Astrocyte of the spinal cord (primary cell): ENCODE measurements around the gene OGFOD1.

Experiments used
- DNase-seq: peaks from one replicate; pipeline ENCODE4 v3.0.0; 2011; ENCODE audit warnings: low read depth, low spot score
- H3K4me3 ChIP-seq: 2 replicates; pipeline ENCODE4 v1.5.1; 2011; ENCODE audit warnings: low read depth, mild to moderate bottlenecking, low read length, moderate library complexity
- in situ Hi-C: cut with HindIII; loops from 2 replicates; pipeline ENCODE4 v1.10.0; 2017; ENCODE audit warnings: low sequenced_read_pairs
- TF ChIP-seq, protein P1 (sequence below): IDR thresholded peaks from 2 replicates; pipeline ENCODE4 v1.5.1; 2012; ENCODE audit warnings: low read depth, mild to moderate bottlenecking, low read length, inconsistent platforms

OGFOD1 gene

DNA sequence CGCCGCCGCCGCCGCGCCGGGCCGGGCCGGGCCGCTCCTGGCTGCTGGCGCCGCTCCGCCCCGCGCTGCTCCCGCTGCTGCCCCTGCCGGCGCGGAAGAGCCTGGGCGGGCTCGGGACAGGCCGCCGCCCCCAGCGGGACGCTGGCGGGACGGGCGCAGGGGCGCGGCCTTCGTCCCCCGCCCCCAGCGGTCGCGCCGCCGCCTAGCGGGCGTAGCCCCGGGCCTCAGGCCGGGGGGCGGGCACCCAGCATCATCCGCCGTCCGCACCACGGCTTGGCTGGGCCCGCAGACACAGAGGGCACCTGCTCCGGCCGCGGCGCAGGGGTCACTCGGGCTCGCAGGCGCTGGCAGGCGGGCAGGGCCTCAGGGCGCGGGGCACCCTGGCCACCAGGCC lies 25.9 kb upstream of the OGFOD1 start, which contains the start of gene AMFR:
AMFR (minus strand) TSS at position 107 of the 394 bp plus-strand sequence. CDS start 218 bp downstream, outside the sequence.
- H3K4me3 ChIP-seq = peak within 1 kb of the TSS; percentile 71
- TF ChIP-seq, protein P1, sequence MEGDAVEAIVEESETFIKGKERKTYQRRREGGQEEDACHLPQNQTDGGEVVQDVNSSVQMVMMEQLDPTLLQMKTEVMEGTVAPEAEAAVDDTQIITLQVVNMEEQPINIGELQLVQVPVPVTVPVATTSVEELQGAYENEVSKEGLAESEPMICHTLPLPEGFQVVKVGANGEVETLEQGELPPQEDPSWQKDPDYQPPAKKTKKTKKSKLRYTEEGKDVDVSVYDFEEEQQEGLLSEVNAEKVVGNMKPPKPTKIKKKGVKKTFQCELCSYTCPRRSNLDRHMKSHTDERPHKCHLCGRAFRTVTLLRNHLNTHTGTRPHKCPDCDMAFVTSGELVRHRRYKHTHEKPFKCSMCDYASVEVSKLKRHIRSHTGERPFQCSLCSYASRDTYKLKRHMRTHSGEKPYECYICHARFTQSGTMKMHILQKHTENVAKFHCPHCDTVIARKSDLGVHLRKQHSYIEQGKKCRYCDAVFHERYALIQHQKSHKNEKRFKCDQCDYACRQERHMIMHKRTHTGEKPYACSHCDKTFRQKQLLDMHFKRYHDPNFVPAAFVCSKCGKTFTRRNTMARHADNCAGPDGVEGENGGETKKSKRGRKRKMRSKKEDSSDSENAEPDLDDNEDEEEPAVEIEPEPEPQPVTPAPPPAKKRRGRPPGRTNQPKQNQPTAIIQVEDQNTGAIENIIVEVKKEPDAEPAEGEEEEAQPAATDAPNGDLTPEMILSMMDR = peak; percentile 19
- DNase-seq = peak; percentile 63
- in situ Hi-C loops = no loop called here

DNA sequence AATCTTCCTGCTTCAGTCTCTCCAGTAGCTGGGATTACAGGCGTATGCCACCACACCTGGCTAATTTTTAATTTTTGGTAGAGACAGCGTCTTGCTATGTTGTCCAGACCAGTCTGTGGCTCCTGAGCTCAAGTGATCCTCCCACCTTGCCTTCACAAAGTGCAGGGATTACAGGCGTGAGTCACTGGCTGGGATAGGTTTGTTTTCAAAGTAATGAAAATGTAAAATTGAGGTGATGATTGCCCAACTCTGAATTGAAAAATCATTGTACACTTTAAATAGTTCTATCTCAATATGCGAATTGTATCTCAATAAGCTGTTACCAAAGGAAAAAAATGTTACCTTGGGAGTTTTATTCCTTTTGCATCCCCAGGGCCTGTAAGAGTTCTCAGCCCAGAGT lies 24.8 kb upstream of the OGFOD1 start:
- TF ChIP-seq, protein P1 = no peak
- no peak for DNase-seq
- no peak overlapping the region for H3K4me3 ChIP-seq
- in situ Hi-C loops = no loop called here

DNA sequence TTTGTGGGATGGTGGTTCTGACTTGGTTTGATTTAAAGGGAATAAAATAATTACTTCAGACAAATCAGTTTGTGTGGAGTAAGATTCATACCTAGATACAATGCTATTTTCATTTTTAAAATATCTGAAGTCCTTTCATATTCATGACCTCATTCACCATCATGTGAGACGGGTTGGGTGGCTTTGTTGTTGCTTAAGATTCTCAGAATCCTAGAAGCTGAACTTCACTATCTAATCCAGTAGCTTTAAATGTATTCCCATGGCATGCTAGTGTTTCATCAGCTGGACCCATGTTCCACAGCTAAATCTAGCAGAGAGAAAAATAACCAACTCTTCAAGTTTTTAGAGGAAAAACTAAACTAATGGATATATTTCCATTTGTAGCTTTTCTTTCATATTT lies 23.3 kb upstream of the OGFOD1 start:
- TF ChIP-seq, protein P1 = no peak
- no peak overlapping the region for H3K4me3 ChIP-seq
- in situ Hi-C loops = no loop called here
- DNase-seq = no peak

DNA sequence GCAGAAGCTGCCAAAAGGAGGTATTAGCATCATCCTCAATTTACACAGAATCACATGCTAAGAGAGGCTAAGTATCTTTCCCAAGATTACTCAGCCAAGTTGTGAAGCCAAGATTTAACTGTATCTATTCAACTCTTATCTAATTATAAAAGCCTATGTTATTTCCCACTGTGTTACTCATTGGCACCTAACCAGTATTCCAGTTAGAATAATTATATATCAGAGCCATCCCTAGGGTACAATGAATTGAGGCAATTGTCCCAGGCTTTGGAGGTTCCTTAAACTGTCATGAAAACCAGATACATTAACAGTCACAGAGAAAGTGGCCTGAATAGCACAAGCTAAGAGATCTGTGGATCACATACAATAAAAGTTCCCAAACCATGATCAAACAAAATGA lies 15.1 kb upstream of the OGFOD1 start:
- DNase-seq = no peak
- in situ Hi-C loops = no loop called here
- TF ChIP-seq, protein P1 = no peak
- no peak overlapping the region for H3K4me3 ChIP-seq

DNA sequence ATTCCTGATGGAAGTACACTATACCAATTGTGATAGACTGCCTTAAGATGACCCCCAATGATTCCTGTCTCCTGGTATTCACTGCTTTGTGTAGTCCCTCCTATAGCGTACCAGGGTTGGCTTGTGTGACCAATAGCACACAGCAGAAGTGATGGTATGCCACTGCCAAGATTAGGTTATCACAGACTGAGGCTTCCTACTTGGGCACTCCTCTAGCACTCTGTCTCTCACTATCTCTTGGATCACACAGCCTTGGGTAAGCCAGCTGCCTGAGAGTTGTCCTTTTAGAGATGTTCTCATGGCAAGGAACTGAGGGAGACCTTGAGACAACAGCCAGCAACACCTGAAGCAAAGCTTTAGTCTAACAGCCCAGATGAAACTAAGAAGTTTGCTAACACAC lies 13.3 kb upstream of the OGFOD1 start:
- TF ChIP-seq, protein P1 = no peak
- no peak for DNase-seq
- in situ Hi-C loops = no loop called here
- H3K4me3 ChIP-seq = no peak overlapping the region

DNA sequence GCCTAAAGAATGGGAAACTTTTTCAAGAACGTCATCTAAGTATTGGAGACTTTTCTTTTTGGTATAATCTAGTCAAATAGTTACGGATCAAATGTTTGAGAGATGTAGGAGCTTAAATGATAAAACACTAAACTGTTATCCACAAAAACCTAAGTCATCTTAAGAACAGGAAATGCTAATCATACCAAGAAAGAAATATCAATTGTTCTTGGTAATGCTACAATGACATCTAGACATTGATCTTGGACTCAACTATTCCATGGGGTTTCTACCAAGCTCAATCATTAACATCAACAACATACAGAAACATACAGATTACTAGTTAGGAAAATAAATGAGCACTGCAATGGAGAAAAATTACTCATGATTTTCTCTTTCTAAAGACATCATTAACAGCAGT lies 4.1 kb upstream of the OGFOD1 start:
- in situ Hi-C loops = no loop called here
- no peak overlapping the region for H3K4me3 ChIP-seq

More for the DNA sequence above, 4.1 kb upstream of the OGFOD1 start:
- TF ChIP-seq, protein P1 = no peak
- no peak for DNase-seq
